Pancreas (tissue), 10 donors: ENCODE measurements around the gene GPHN. TPM values are rescaled to one million over a fixed set of nuclear protein-coding genes. Genes with fewer than 3 reads are reported as not detected.
"Not testable (repeated sequence)": the region's sequence is repeated elsewhere in the genome, so short reads cannot be mapped to it uniquely, and the experiment has no call there.

Experiments
- ATAC-seq, 4 donors: fragments of 200-7000 bp; cut with Tn5 transposase; one replicate each; pipeline versions ENCODE4 v1.8.0 to v1.9.1; 2020; ENCODE audit warnings: mild to moderate bottlenecking in 4 of 4, moderate library complexity in 4 of 4
- DNase-seq, 6 donors: peaks; one replicate each; pipeline ENCODE4 v3.0.0-alpha.2; 2020
- FAIRE-seq: peaks from 2 replicates; lab custom pipeline; 2012; peaks lifted over from hg19 to GRCh38; lab: Jason Lieb, UNC
- H3K27ac ChIP-seq, 4 donors: fragments of 200-600 bp; sonication (generic); 1 replicate in 3 of 4; 2 replicates in 1 of 4; pipeline versions ENCODE4 v1.5.0 to v1.8.0; 2020
- H3K27me3 ChIP-seq, 4 donors: fragments of 200-600 bp; one replicate each; pipeline ENCODE4 v1.8.0; 2021
- H3K36me3 ChIP-seq, 3 donors: fragments of 200-600 bp; sonication (generic) in 1 of 3; one replicate each; pipeline versions ENCODE4 v1.5.0 to v1.8.0; 2020 to 2021
- H3K4me1 ChIP-seq, 3 donors: fragments of 200-600 bp; one replicate each; pipeline ENCODE4 v1.8.0; 2021
- H3K4me3 ChIP-seq, 4 donors: fragments of 200-600 bp; sonication (generic) in 2 of 4; one replicate each; pipeline versions ENCODE4 v1.5.0 to v1.8.0; 2020 to 2021
- H3K9me3 ChIP-seq, 4 donors: fragments of 200-600 bp; one replicate each; pipeline ENCODE4 v1.8.0; 2021
- CTCF ChIP-seq, 4 donors: fragments of 200-600 bp; sonication (generic) in 3 of 4; IDR thresholded peaks; one replicate each; pipeline versions ENCODE4 v1.5.0 to v1.8.0; 2021; ENCODE audit warnings: antibody characterized with exemption in 4 of 4
- whole genome bisulfite sequencing, 2 donors: extraction: QIAGEN DNeasy Blood & Tissue Kit; methylation state at CpG; one replicate each; pipeline ENCODE4 v1.1.7; 2013; 5-methylcytosine and 5-hydroxymethylcytosine counted together
- intact Hi-C, 3 donors: fragments of 100-400 bp; cut with DNase I; formaldehyde crosslinking; loops; one replicate each; pipeline versions ENCODE4 v1.11.1 to v1.14.2; 2022
- polyA plus RNA-seq, 2 donors: library from polyadenylated mRNA; stranded (reverse); fragments of 200-250 nt; gene quantifications; one replicate each; pipeline ENCODE4 v1.2.3, GENCODE V29; 2013
- total RNA-seq, 6 donors: library from RNA; stranded (reverse); fragmentation: NEBNext Ultra II Directional in 4 of 6; extraction: Animal tissue kit (Norgen Biotek cat#: 25700) in 4 of 6; gene quantifications; one replicate each; pipeline versions ENCODE4 v1.2.1 to v1.2.4, GENCODE V29; 2021 to 2023
- donor health status: healthy with polysubstance abuse.
- donor health status: DM: no; HTN: no; CAD: no; lungs with moderate emphysema.
- donor health status: DM: no; HTN: no; CAD: no.
- donor health status: control.
- donor health status: control.
- donor health status: Bipolar disorder and iron deficiency.
- donor health status: DM: yes; HTN: yes; CAD: no.
- donor health status: DM: no; HTN: no; CAD: no.
- donor health status: DM: no; HTN: no; CAD: no.
- donor health status: DM: yes; HTN: yes; CAD: no.

The GPHN gene
- total and polyA plus RNA-seq, 8 donors: 20.3 to 47.6 (median 24.4) TPM

GRCh38 chr14:66831173-66831572 is 323.2 kb downstream of the GPHN start:
- intact Hi-C loops: no loop called here
- no peaks in the 10 kb centered on the region for H3K4me1 ChIP-seq
- no peaks in the 10 kb centered on the region for H3K9me3 ChIP-seq
- H3K27ac ChIP-seq: no peak overlapping the region
- WGBS, 2 donors: 95 to 97% methylated on average over 1 of the region's 1 CpG
- H3K4me3 ChIP-seq: no peak overlapping the region
- DNase-seq: no peak
- peak; percentile 76 for FAIRE-seq
- no peak for ATAC-seq
- H3K36me3 ChIP-seq: no peaks in the 10 kb centered on the region
- no peak for TF ChIP-seq CTCF (IDR thresholded peaks at IDR 0.05)
- H3K27me3 ChIP-seq: no peaks in the 10 kb centered on the region

- TF ChIP-seq CTCF (IDR thresholded peaks at IDR 0.05): no peak
- no peaks in the 10 kb centered on the region for H3K27me3 ChIP-seq
- 94 to 97% methylated on average over 2 of the region's 2 CpGs for WGBS, 2 donors
- intact Hi-C loops: no loop called here
- no peaks in the 10 kb centered on the region for H3K9me3 ChIP-seq
- DNase-seq (no peak), FAIRE-seq (no peak), ATAC-seq (no peak)
- H3K4me3 ChIP-seq: no peak overlapping the region
- no peaks in the 10 kb centered on the region for H3K4me1 ChIP-seq
- H3K36me3 ChIP-seq: no peaks in the 10 kb centered on the region
- H3K27ac ChIP-seq: no peak overlapping the region
Measured at GRCh38 chr14:66833816-66834215, 325.9 kb downstream of the GPHN start.

- ATAC-seq, DNase-seq, FAIRE-seq, intact Hi-C loops, H3K9me3 ChIP-seq, H3K36me3 ChIP-seq, H3K27ac ChIP-seq, H3K27me3 ChIP-seq, H3K4me3 ChIP-seq, H3K4me1 ChIP-seq: not testable (repeated sequence)
- 100% methylated on average over 1 of the region's 2 CpGs; no CpG with 5 or more reads in 1 of the 2 donors for WGBS, 2 donors
Measured at GRCh38 chr14:66837436-66837835, 329.5 kb downstream of the GPHN start.

GRCh38 chr14:66842911-66843512 is 335.1 kb downstream of the GPHN start:
- H3K27ac ChIP-seq: no peak overlapping the region
- intact Hi-C loops: no loop called here
- DNase-seq: no peak
- no peaks in the 10 kb centered on the region for H3K9me3 ChIP-seq
- no peaks in the 10 kb centered on the region for H3K4me1 ChIP-seq
- 95 to 100% methylated on average over 1 of the region's 1 CpG for WGBS, 2 donors
- FAIRE-seq: no peak
- TF ChIP-seq CTCF (IDR thresholded peaks at IDR 0.05): no peak
- no peak overlapping the region for H3K4me3 ChIP-seq
- H3K27me3 ChIP-seq: no peaks in the 10 kb centered on the region
- ATAC-seq: no peak
- no peaks in the 10 kb centered on the region for H3K36me3 ChIP-seq

GRCh38 chr14:66850258-66850888 is 342.4 kb downstream of the GPHN start:
- DNase-seq: no peak
- TF ChIP-seq CTCF (IDR thresholded peaks at IDR 0.05): no peak
- WGBS, 2 donors: 96 to 98% methylated on average over 4 of the region's 4 CpGs
- Histone ChIP-seq H3K4me1 (peaks cover 0 to 3% (median 0%) of the 10 kb centered on the region in 3 donors), H3K9me3 (no peaks in the 10 kb centered on the region), H3K27ac (no peak overlapping the region), H3K36me3 (no peaks in the 10 kb centered on the region), H3K27me3 (no peaks in the 10 kb centered on the region), H3K4me3 (no peak overlapping the region)
- intact Hi-C loops: no loop called here
- no peak for ATAC-seq
- FAIRE-seq: no peak
